ENCODE data around the gene ZNF507. TPM values are rescaled to one million over a fixed set of nuclear protein-coding genes. Genes with fewer than 3 reads are reported as not detected.

The ZNF507 gene
- polyA plus RNA-seq, 1 donor (not counting 4 experiments of a cell fraction or from before 2014, with no cell fraction given), result 10.2 TPM

DNA sequence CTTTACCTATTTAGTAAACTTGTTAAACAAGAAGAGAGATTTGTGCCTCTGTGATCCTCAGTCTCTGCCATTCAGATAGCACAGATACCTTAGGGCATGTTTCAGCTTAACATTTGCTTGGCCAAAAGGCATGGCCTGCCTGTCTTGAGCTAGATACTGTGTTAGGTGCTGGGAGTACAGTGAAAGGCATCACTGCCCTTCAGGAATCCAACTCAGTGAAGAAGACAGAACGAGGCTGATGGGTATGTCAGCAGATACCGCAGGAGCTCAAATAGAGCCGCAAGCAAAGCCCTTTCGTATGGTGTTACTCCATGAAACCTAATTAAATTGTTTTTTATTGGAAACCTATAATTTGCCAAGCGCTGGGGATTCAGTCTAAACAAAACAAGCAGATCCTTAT lies 12.9 kb downstream of the ZNF507 start:
- Histone ChIP-seq H3K9me1 (ENCODE audit: control insufficient read depth, extremely low read depth, insufficient read depth, low read length) (no peaks in the 10 kb centered on the region), H2AFZ (ENCODE audit: control insufficient read depth, low read length) (no peak overlapping the region), H3K36me3 (ENCODE audit: control insufficient read depth in 2 of 2, extremely low read depth in 1 of 2, insufficient read depth in 2 of 2, low read length in 2 of 2) (peaks cover 6 to 20% of the 10 kb centered on the region in 2 experiments), H3K4me2 (ENCODE audit: control insufficient read depth, extremely low read depth, insufficient read depth, low read depth, low read length) (no peak overlapping the region), H3K27ac (ENCODE audit: control insufficient read depth, insufficient read depth, low read length) (no peak overlapping the region), H3K4me3 (ENCODE audit: control insufficient read depth in 2 of 3, extremely low read depth in 1 of 3, insufficient read depth in 2 of 3, low read depth in 1 of 3, low read length in 3 of 3) (no peak overlapping the region), H3K9me3 (ENCODE audit: control insufficient read depth, low read depth, low read length) (no peaks in the 10 kb centered on the region), H3K27me3 (ENCODE audit: control insufficient read depth, extremely low read depth, insufficient read depth, low read length) (no peaks in the 10 kb centered on the region), H3K9ac (ENCODE audit: control insufficient read depth, extremely low read depth, insufficient read depth, low read length) (no peak overlapping the region), H4K20me1 (ENCODE audit: control insufficient read depth, extremely low read depth, insufficient read depth, low read length) (peaks cover 2% of the 10 kb centered on the region), H3K79me2 (ENCODE audit: control insufficient read depth, insufficient read depth, low read length) (no peaks in the 10 kb centered on the region), H3K4me1 (ENCODE audit: control insufficient read depth, extremely low read depth, insufficient read depth, low read length) (no peaks in the 10 kb centered on the region)
- TF ChIP-seq, protein P1, sequence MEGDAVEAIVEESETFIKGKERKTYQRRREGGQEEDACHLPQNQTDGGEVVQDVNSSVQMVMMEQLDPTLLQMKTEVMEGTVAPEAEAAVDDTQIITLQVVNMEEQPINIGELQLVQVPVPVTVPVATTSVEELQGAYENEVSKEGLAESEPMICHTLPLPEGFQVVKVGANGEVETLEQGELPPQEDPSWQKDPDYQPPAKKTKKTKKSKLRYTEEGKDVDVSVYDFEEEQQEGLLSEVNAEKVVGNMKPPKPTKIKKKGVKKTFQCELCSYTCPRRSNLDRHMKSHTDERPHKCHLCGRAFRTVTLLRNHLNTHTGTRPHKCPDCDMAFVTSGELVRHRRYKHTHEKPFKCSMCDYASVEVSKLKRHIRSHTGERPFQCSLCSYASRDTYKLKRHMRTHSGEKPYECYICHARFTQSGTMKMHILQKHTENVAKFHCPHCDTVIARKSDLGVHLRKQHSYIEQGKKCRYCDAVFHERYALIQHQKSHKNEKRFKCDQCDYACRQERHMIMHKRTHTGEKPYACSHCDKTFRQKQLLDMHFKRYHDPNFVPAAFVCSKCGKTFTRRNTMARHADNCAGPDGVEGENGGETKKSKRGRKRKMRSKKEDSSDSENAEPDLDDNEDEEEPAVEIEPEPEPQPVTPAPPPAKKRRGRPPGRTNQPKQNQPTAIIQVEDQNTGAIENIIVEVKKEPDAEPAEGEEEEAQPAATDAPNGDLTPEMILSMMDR (optimal IDR thresholded peaks at IDR 0.05 in 1 of 3, IDR thresholded peaks at IDR 0.05 in 1 of 3, conservative IDR thresholded peaks at IDR 0.05 in 1 of 3; ENCODE audit: extremely low read depth in 1 of 3, insufficient read depth in 2 of 3, low read length in 3 of 3), result no peak
- TF ChIP-seq EZH2 (IDR thresholded peaks at IDR 0.05; ENCODE audit: low read length), result no peak
- no peak for DNase-seq (ENCODE audit: low read depth, low spot score)
- no peak for FAIRE-seq
- dilution Hi-C loops (cut with MboI; ENCODE audit: extremely low pct_ligation_motif_present, low sequenced_read_pairs), result no loop called here

DNA sequence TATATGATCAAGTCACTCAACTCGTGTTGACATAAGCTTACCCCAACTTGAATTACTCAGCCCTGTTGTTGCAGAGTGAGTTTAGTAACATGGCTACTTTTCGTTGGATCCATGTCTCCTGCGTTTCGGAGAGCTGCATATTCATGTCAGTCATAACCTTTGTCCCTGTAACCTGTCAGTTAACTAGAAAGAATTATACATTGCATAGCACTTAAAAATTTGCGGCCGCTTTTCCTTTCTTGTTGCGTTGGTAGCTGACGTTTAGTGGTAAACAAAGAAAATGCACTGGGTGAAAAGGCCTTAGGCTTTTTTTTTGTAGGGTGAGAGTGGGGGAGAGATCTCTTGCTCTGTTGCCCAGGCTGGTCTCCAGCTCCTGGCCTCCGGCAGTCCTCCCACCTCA lies 14.2 kb downstream of the ZNF507 start:
- no peaks in the 10 kb centered on the region for H3K79me2 ChIP-seq (ENCODE audit: control insufficient read depth, insufficient read depth, low read length)
- no peaks in the 10 kb centered on the region for H3K9me3 ChIP-seq (ENCODE audit: control insufficient read depth, low read depth, low read length)
- no peak for DNase-seq (ENCODE audit: low read depth, low spot score)
- dilution Hi-C loops (cut with MboI; ENCODE audit: extremely low pct_ligation_motif_present, low sequenced_read_pairs), result no loop called here
- no peak overlapping the region for H3K9ac ChIP-seq (ENCODE audit: control insufficient read depth, extremely low read depth, insufficient read depth, low read length)
- H3K9me1 ChIP-seq (ENCODE audit: control insufficient read depth, extremely low read depth, insufficient read depth, low read length), result no peaks in the 10 kb centered on the region
- H2AFZ ChIP-seq (ENCODE audit: control insufficient read depth, low read length), result no peak overlapping the region
- no peak for FAIRE-seq
- no peak overlapping the region for H3K4me3 ChIP-seq (ENCODE audit: control insufficient read depth in 2 of 3, extremely low read depth in 1 of 3, insufficient read depth in 2 of 3, low read depth in 1 of 3, low read length in 3 of 3)
- no peak overlapping the region for H3K4me2 ChIP-seq (ENCODE audit: control insufficient read depth, extremely low read depth, insufficient read depth, low read depth, low read length)
- peaks cover 1 to 13% of the 10 kb centered on the region in 2 experiments for H3K36me3 ChIP-seq (ENCODE audit: control insufficient read depth in 2 of 2, extremely low read depth in 1 of 2, insufficient read depth in 2 of 2, low read length in 2 of 2)
- no peak overlapping the region for H3K27ac ChIP-seq (ENCODE audit: control insufficient read depth, insufficient read depth, low read length)
- peaks cover 2% of the 10 kb centered on the region for H4K20me1 ChIP-seq (ENCODE audit: control insufficient read depth, extremely low read depth, insufficient read depth, low read length)
- H3K27me3 ChIP-seq (ENCODE audit: control insufficient read depth, extremely low read depth, insufficient read depth, low read length), result no peaks in the 10 kb centered on the region
- no peaks in the 10 kb centered on the region for H3K4me1 ChIP-seq (ENCODE audit: control insufficient read depth, extremely low read depth, insufficient read depth, low read length)
- TF ChIP-seq, protein P1 (optimal IDR thresholded peaks at IDR 0.05 in 1 of 3, IDR thresholded peaks at IDR 0.05 in 1 of 3, conservative IDR thresholded peaks at IDR 0.05 in 1 of 3; ENCODE audit: extremely low read depth in 1 of 3, insufficient read depth in 2 of 3, low read length in 3 of 3), result no peak
- no peak for TF ChIP-seq EZH2 (IDR thresholded peaks at IDR 0.05; ENCODE audit: low read length)

All from keratinocyte (primary cell).